Astrocyte (in vitro differentiated cells and primary cell): ENCODE data around the gene SLFN12. TPM values are rescaled to one million over a fixed set of nuclear protein-coding genes. Genes with fewer than 3 reads are reported as not detected.

Experiments used
- DNase-seq: peaks from one replicate; pipeline ENCODE4 v3.0.0-alpha.2; 2010; ENCODE audit warnings: low read depth
- FAIRE-seq: peaks from 2 replicates; lab custom pipeline; 2011; peaks lifted over from hg19 to GRCh38; lab: Jason Lieb, UNC
- H2AFZ ChIP-seq: 2 replicates; pipeline ENCODE4 v1.6.0; 2012; ENCODE audit warnings: low read depth, low read length, inconsistent platforms
- H3K27ac ChIP-seq: 2 replicates; pipeline ENCODE4 v1.5.1; 2011; ENCODE audit warnings: low read depth, low read length, inconsistent platforms
- H3K27me3 ChIP-seq: 2 replicates; pipeline ENCODE4 v1.6.0; 2011; ENCODE audit warnings: low read length, inconsistent platforms; ENCODE audit not compliant: insufficient read depth
- H3K36me3 ChIP-seq: 2 replicates; pipeline ENCODE4 v1.5.1; 2011; ENCODE audit warnings: low read length, inconsistent platforms; ENCODE audit not compliant: insufficient read depth
- H3K4me1 ChIP-seq: 2 replicates; pipeline ENCODE4 v1.5.1; 2011; ENCODE audit warnings: low read length, inconsistent platforms; ENCODE audit not compliant: insufficient read depth
- H3K4me2 ChIP-seq: 2 replicates; pipeline ENCODE4 v1.6.0; 2012; ENCODE audit warnings: low read length, inconsistent platforms
- H3K4me3 ChIP-seq: 2 replicates; pipeline ENCODE4 v1.5.1; 2011; ENCODE audit warnings: low read depth, mild to moderate bottlenecking, low read length, inconsistent platforms; ENCODE audit not compliant: insufficient read depth
- H3K79me2 ChIP-seq: 2 replicates; pipeline ENCODE4 v1.6.0; 2012; ENCODE audit warnings: mild to moderate bottlenecking, low read length, inconsistent platforms; ENCODE audit not compliant: insufficient read depth
- H3K9ac ChIP-seq: 2 replicates; pipeline ENCODE4 v1.6.0; 2012; ENCODE audit warnings: mild to moderate bottlenecking, low read length, inconsistent platforms
- H3K9me3 ChIP-seq: 2 replicates; pipeline ENCODE4 v1.5.1; 2012; ENCODE audit warnings: low read depth, mild to moderate bottlenecking, low read length, inconsistent platforms; ENCODE audit not compliant: insufficient read depth
- H4K20me1 ChIP-seq: 2 replicates; pipeline ENCODE4 v1.6.0; 2012; ENCODE audit warnings: low read length, inconsistent platforms; ENCODE audit not compliant: insufficient read depth
- H3K27ac Mint-ChIP-seq: one replicate; pipeline ENCODE4 v1.8.0; 2021; ENCODE audit warnings: mild to moderate bottlenecking, mixed read lengths; ENCODE audit not compliant: unreplicated experiment
- H3K27me3 Mint-ChIP-seq: one replicate; pipeline ENCODE4 v1.8.0; 2021; ENCODE audit warnings: low read depth, mixed read lengths; ENCODE audit not compliant: unreplicated experiment
- H3K36me3 Mint-ChIP-seq: one replicate; pipeline ENCODE4 v1.8.0; 2021; ENCODE audit warnings: low read depth, mixed read lengths; ENCODE audit not compliant: unreplicated experiment
- H3K4me1 Mint-ChIP-seq: one replicate; pipeline ENCODE4 v1.8.0; 2021; ENCODE audit warnings: low read depth, mixed read lengths; ENCODE audit not compliant: unreplicated experiment
- H3K4me3 Mint-ChIP-seq: one replicate; pipeline ENCODE4 v1.8.0; 2021; ENCODE audit warnings: mild to moderate bottlenecking, moderate library complexity, mixed read lengths; ENCODE audit not compliant: unreplicated experiment
- H3K9me3 Mint-ChIP-seq: one replicate; pipeline ENCODE4 v1.8.0; 2021; ENCODE audit warnings: mild to moderate bottlenecking, mixed read lengths; ENCODE audit not compliant: unreplicated experiment
- CTCF ChIP-seq: IDR thresholded peaks from 2 replicates; pipeline ENCODE4 v1.5.1; 2011; ENCODE audit warnings: low read depth, mild to moderate bottlenecking, inconsistent platforms, low read length, moderate library complexity; ENCODE audit not compliant: insufficient read depth
- EZH2 ChIP-seq: IDR thresholded peaks from 2 replicates; pipeline ENCODE4 v1.6.1; 2012; ENCODE audit warnings: mild to moderate bottlenecking, low read length, inconsistent platforms; ENCODE audit not compliant: insufficient read depth
- total RNA-seq: library from RNA; stranded (reverse); gene quantifications from 2 replicates; pipeline ENCODE4 v1.2.1, GENCODE V29; 2021

Gene SLFN12
- total RNA-seq, 1 donor from 2014 or later = 52.5 TPM

GRCh38 chr17:35476283-35476820 is 44.1 kb upstream of the SLFN12 start:
- H3K9me3 Mint-ChIP-seq = peaks cover 11% of the 10 kb centered on the region
- FAIRE-seq (no peak), DNase-seq (no peak)
- Histone ChIP-seq H2AFZ (no peak overlapping the region), H3K4me1 (no peaks in the 10 kb centered on the region), H3K9ac (no peak overlapping the region), H3K4me3 (no peak overlapping the region), H3K79me2 (no peaks in the 10 kb centered on the region), H3K9me3 (no peaks in the 10 kb centered on the region), H3K27ac (no peak overlapping the region), H3K36me3 (no peaks in the 10 kb centered on the region), H3K4me2 (no peak overlapping the region), H4K20me1 (no peaks in the 10 kb centered on the region), H3K27me3 (peaks cover 16% of the 10 kb centered on the region)
- no peak overlapping the region for H3K27ac Mint-ChIP-seq
- H3K4me1 Mint-ChIP-seq = no peaks in the 10 kb centered on the region
- no peak overlapping the region for H3K4me3 Mint-ChIP-seq
- H3K27me3 Mint-ChIP-seq = peaks cover 59% of the 10 kb centered on the region
- TF ChIP-seq CTCF (no peak), EZH2 (no peak)
- H3K36me3 Mint-ChIP-seq = no peaks in the 10 kb centered on the region

- no peak overlapping the region for H2AFZ ChIP-seq
- H3K27ac ChIP-seq = no peak overlapping the region
- no peak overlapping the region for H3K27ac Mint-ChIP-seq
- no peaks in the 10 kb centered on the region for H3K4me1 Mint-ChIP-seq
- peaks cover 1% of the 10 kb centered on the region for H3K36me3 Mint-ChIP-seq
- no peak overlapping the region for H3K4me2 ChIP-seq
- no peak overlapping the region for H3K9ac ChIP-seq
- H3K27me3 Mint-ChIP-seq = peaks cover 29% of the 10 kb centered on the region
- H3K36me3 ChIP-seq = no peaks in the 10 kb centered on the region
- H3K9me3 Mint-ChIP-seq = peaks cover 9% of the 10 kb centered on the region
- no peaks in the 10 kb centered on the region for H3K4me1 ChIP-seq
- TF ChIP-seq EZH2 (no peak), CTCF (no peak)
- H4K20me1 ChIP-seq = no peaks in the 10 kb centered on the region
- no peaks in the 10 kb centered on the region for H3K9me3 ChIP-seq
- H3K79me2 ChIP-seq = no peaks in the 10 kb centered on the region
- no peak overlapping the region for H3K4me3 Mint-ChIP-seq
- H3K4me3 ChIP-seq = no peak overlapping the region
- peaks cover 8% of the 10 kb centered on the region for H3K27me3 ChIP-seq
- FAIRE-seq (no peak), DNase-seq (no peak)
Observed at GRCh38 chr17:35468475-35468874, 36.2 kb upstream of the SLFN12 start.

GRCh38 chr17:35467824-35468223 is 35.5 kb upstream of the SLFN12 start:
- Histone ChIP-seq H3K4me3 (no peak overlapping the region), H3K27ac (no peak overlapping the region), H3K36me3 (no peaks in the 10 kb centered on the region), H3K27me3 (peaks cover 8% of the 10 kb centered on the region), H3K9me3 (no peaks in the 10 kb centered on the region), H3K4me2 (no peak overlapping the region), H3K4me1 (no peaks in the 10 kb centered on the region), H3K79me2 (no peaks in the 10 kb centered on the region), H3K9ac (no peak overlapping the region), H2AFZ (no peak overlapping the region), H4K20me1 (no peaks in the 10 kb centered on the region)
- no peak for DNase-seq
- no peak for TF ChIP-seq CTCF
- no peak for TF ChIP-seq EZH2
- FAIRE-seq = no peak
- Mint-ChIP-seq H3K9me3 (peaks cover 9% of the 10 kb centered on the region), H3K36me3 (peaks cover 1% of the 10 kb centered on the region), H3K4me1 (no peaks in the 10 kb centered on the region), H3K27ac (no peak overlapping the region), H3K27me3 (peaks cover 27% of the 10 kb centered on the region), H3K4me3 (no peak overlapping the region)
